KOPT-K1 (cell line): ENCODE results near the gene POP4.

Experiments used
- H3K27ac ChIP-seq: fragments of 200-600 bp; sonication (generic); 2 replicates; pipeline ENCODE4 v1.5.1; 2016; ENCODE audit warnings: antibody characterized with exemption, mild to moderate bottlenecking, low read depth, low read length; ENCODE audit not compliant: poor library complexity, severe bottlenecking
- H3K36me3 ChIP-seq: fragments of 200-600 bp; sonication (generic); 2 replicates; pipeline ENCODE4 v1.5.1; 2017; ENCODE audit warnings: antibody characterized with exemption, mild to moderate bottlenecking, low read length, moderate library complexity; ENCODE audit not compliant: insufficient read depth
- H3K9me3 ChIP-seq: fragments of 200-600 bp; sonication (generic); 2 replicates; pipeline ENCODE4 v1.5.1; 2017; ENCODE audit warnings: antibody characterized with exemption, low read length, mild to moderate bottlenecking; ENCODE audit not compliant: insufficient read depth, poor library complexity, severe bottlenecking

POP4 gene

GRCh38 chr19:29650772-29651387 is 44.8 kb downstream of the POP4 start:
- no peak overlapping the region for H3K27ac ChIP-seq
- peaks cover 7% of the 10 kb centered on the region for H3K9me3 ChIP-seq
- H3K36me3 ChIP-seq = no peaks in the 10 kb centered on the region

- Histone ChIP-seq H3K27ac (no peak overlapping the region), H3K36me3 (no peaks in the 10 kb centered on the region), H3K9me3 (peaks cover 7% of the 10 kb centered on the region)
These were observed 45.7 kb downstream of the POP4 start for GRCh38 chr19:29651622-29652394.

- peaks cover 7% of the 10 kb centered on the region for H3K9me3 ChIP-seq
- no peak overlapping the region for H3K27ac ChIP-seq
- no peaks in the 10 kb centered on the region for H3K36me3 ChIP-seq
These were observed 47.3 kb downstream of the POP4 start for GRCh38 chr19:29653398-29653797.

- peaks cover 7% of the 10 kb centered on the region for H3K9me3 ChIP-seq
- H3K27ac ChIP-seq = no peak overlapping the region
- H3K36me3 ChIP-seq = no peaks in the 10 kb centered on the region
These were observed 49.7 kb downstream of the POP4 start for GRCh38 chr19:29655648-29656335.

GRCh38 chr19:29658221-29658991 is 52.3 kb downstream of the POP4 start:
- H3K36me3 ChIP-seq = no peaks in the 10 kb centered on the region

GRCh38 chr19:29660835-29661234 is 54.8 kb downstream of the POP4 start:
- no peak overlapping the region for H3K27ac ChIP-seq
- H3K36me3 ChIP-seq = no peaks in the 10 kb centered on the region
- H3K9me3 ChIP-seq = no peaks in the 10 kb centered on the region

More at GRCh38 chr19:29658221-29658991, 52.3 kb downstream of the POP4 start:
- Histone ChIP-seq H3K9me3 (peaks cover 7% of the 10 kb centered on the region), H3K27ac (no peak overlapping the region)

GRCh38 chr19:29662278-29662603 is 56.2 kb downstream of the POP4 start:
- Histone ChIP-seq H3K27ac (no peak overlapping the region), H3K36me3 (no peaks in the 10 kb centered on the region), H3K9me3 (no peaks in the 10 kb centered on the region)

- Histone ChIP-seq H3K36me3 (no peaks in the 10 kb centered on the region), H3K9me3 (no peaks in the 10 kb centered on the region), H3K27ac (no peak overlapping the region)
These were observed 56.7 kb downstream of the POP4 start for GRCh38 chr19:29662604-29663404.

GRCh38 chr19:29663861-29664752 is 58.0 kb downstream of the POP4 start:
- H3K27ac ChIP-seq = no peak overlapping the region
- H3K9me3 ChIP-seq = no peaks in the 10 kb centered on the region
- peaks cover under 1% of the 10 kb centered on the region; the same call in 1 of the 2 replicates for H3K36me3 ChIP-seq

GRCh38 chr19:29664753-29665214 is 58.7 kb downstream of the POP4 start:
- H3K36me3 ChIP-seq = peaks cover 4% of the 10 kb centered on the region; the same call in 1 of the 2 replicates
- H3K27ac ChIP-seq = peak overlapping the region; percentile 80
- H3K9me3 ChIP-seq = no peaks in the 10 kb centered on the region

GRCh38 chr19:29665215-29665825 is 59.2 kb downstream of the POP4 start, which contains the start of gene PLEKHF1:
Gene PLEKHF1 (plus strand): TSS chr19:29665461. CDS start chr19:29673840, 8,379 bp downstream.
- H3K27ac ChIP-seq = peak within 1 kb of the TSS; percentile 80
- no peaks in the 10 kb centered on the region for H3K9me3 ChIP-seq
- H3K36me3 ChIP-seq = peaks cover 4% of the 10 kb centered on the region; the same call in 1 of the 2 replicates

- Histone ChIP-seq H3K9me3 (no peaks in the 10 kb centered on the region), H3K27ac (peak overlapping the region; percentile 80), H3K36me3 (peaks cover 4% of the 10 kb centered on the region; the same call in 1 of the 2 replicates)
These were observed 59.9 kb downstream of the POP4 start for GRCh38 chr19:29665826-29666577.
